K562 (cell line): ENCODE data around the gene GOLGA8A. TPM values are rescaled to one million over a fixed set of nuclear protein-coding genes. Genes with fewer than 3 reads are reported as not detected.

ENCODE experiments used
- ATAC-seq: fragments of 200-7000 bp; cut with Tn5 transposase; 3 replicates; pipeline ENCODE4 v1.9.1; 2020; ENCODE audit warnings: moderate library complexity
- BruUV-seq: library from RNA; stranded (reverse); fragments of 400-500 nt; replicated peaks from 2 replicates; lab custom pipeline; 2021; lab: Mats Ljungman, UMichigan
- CTCF ChIA-PET: fragments of 300-600 bp; formaldehyde crosslinking; extraction: SDS; loops from one replicate; lab custom pipeline; 2021; ENCODE audit warnings: low intra/inter-chr PET ratio; lab: Yijun Ruan, JAX
- POLR2A ChIA-PET: fragments of 300-600, 350-650 bp; sonication (Branson Sonifier 250); formaldehyde crosslinking; extraction: SDS; loops from one replicate; lab custom pipeline; 2021; ENCODE audit warnings: antibody characterized with exemption, inconsistent platforms; lab: Yijun Ruan, JAX
- DNase-seq, 4 experiments: peaks; one replicate each; pipeline versions ENCODE4 v3.0.0 to v3.0.0-alpha.2; 2011 to 2018; ENCODE audit warnings: low spot score in 3 of 4, mixed read lengths in 3 of 4; ENCODE audit errors: extremely low read depth in 1 of 4
- FAIRE-seq: peaks from 2 replicates; lab custom pipeline; 2011; peaks lifted over from hg19 to GRCh38; lab: Jason Lieb, UNC
- H2AFZ ChIP-seq: 2 replicates; pipeline ENCODE4 v1.6.0; 2011; ENCODE audit warnings: low read depth, low read length, control low read depth, inconsistent platforms
- H3K27ac ChIP-seq: fragments of 200-600 bp; 3 replicates; pipeline ENCODE4 v1.8.0; 2011; ENCODE audit warnings: low read depth, mild to moderate bottlenecking, control low read depth, inconsistent platforms, low read length, moderate library complexity, mixed read lengths; ENCODE audit errors: extremely low read depth
- H3K27me3 ChIP-seq, 2 experiments: fragments of 300-600 bp in 1 of 2; 2 replicates in 1 of 2; 3 replicates in 1 of 2; pipeline versions ENCODE4 v1.6.0 to v1.8.0; 2011; ENCODE audit warnings: inconsistent platforms in 2 of 2, low read length in 2 of 2, mild to moderate bottlenecking in 1 of 2, mixed read lengths in 1 of 2, moderate library complexity in 1 of 2; ENCODE audit not compliant: control insufficient read depth in 2 of 2, insufficient read depth in 2 of 2
- H3K36me3 ChIP-seq: fragments of 300-600 bp; 3 replicates; pipeline ENCODE4 v1.8.0; 2011; ENCODE audit warnings: mild to moderate bottlenecking, low read length, inconsistent platforms; ENCODE audit not compliant: control insufficient read depth, insufficient read depth
- H3K4me1 ChIP-seq, 2 experiments: fragments of 200-600 bp in 1 of 2; replicated peaks in 1 of 2; 2 replicates in 1 of 2; 3 replicates in 1 of 2; pipeline versions ENCODE4 v1.5.1 to v1.8.0; 2011; ENCODE audit warnings: inconsistent platforms in 2 of 2, low read length in 2 of 2, mild to moderate bottlenecking in 1 of 2, mixed read lengths in 1 of 2, moderate library complexity in 1 of 2; ENCODE audit not compliant: control insufficient read depth in 2 of 2, insufficient read depth in 2 of 2
- H3K4me2 ChIP-seq: 2 replicates; pipeline ENCODE4 v1.6.1; 2011; ENCODE audit warnings: low read length, control low read depth, inconsistent platforms, mixed read lengths; ENCODE audit not compliant: insufficient read depth
- H3K4me3 ChIP-seq: fragments of 200-600 bp; sonication (generic), shearing (Covaris generic); 2 replicates; pipeline ENCODE4 v1.5.1; 2016; ENCODE audit warnings: control low read depth, inconsistent platforms
- H3K79me2 ChIP-seq: fragments of 200-600 bp; 3 replicates; pipeline ENCODE4 v1.8.0; 2011; ENCODE audit warnings: low read length, inconsistent platforms; ENCODE audit not compliant: control insufficient read depth, insufficient read depth
- H3K9ac ChIP-seq, 2 experiments: 2 replicates each; pipeline versions ENCODE4 v1.6.0 to v1.6.1; 2011; ENCODE audit warnings: low read depth in 2 of 2, low read length in 2 of 2, control low read depth in 1 of 2, inconsistent platforms in 1 of 2, mild to moderate bottlenecking in 1 of 2, mixed read lengths in 1 of 2; ENCODE audit not compliant: insufficient read depth in 1 of 2
- H3K9me1 ChIP-seq: one replicate; pipeline ENCODE4 v1.6.0; 2011; ENCODE audit warnings: inconsistent platforms, mild to moderate bottlenecking, low read length, moderate library complexity; ENCODE audit not compliant: control insufficient read depth, insufficient read depth
- H3K9me3 ChIP-seq: replicated peaks from 2 replicates; pipeline ENCODE4 v1.5.1; 2011; ENCODE audit warnings: low read depth, low read length, inconsistent platforms; ENCODE audit not compliant: control insufficient read depth, insufficient read depth
- H4K20me1 ChIP-seq: replicated peaks from 2 replicates; pipeline ENCODE4 v1.6.1; 2011; ENCODE audit warnings: low read length, inconsistent platforms, mixed read lengths; ENCODE audit not compliant: control insufficient read depth, insufficient read depth
- CREM ChIP-seq: IDR thresholded peaks from 2 replicates; pipeline ENCODE4 v1.6.1; 2014; ENCODE audit warnings: antibody characterized with exemption, low read depth
- E2F6 ChIP-seq, 2 experiments: IDR thresholded peaks; 2 replicates each; pipeline ENCODE4 v1.6.1; 2011; ENCODE audit warnings: borderline replicate concordance in 1 of 2, control low read depth in 1 of 2, low read depth in 1 of 2, low read length in 1 of 2, mild to moderate bottlenecking in 1 of 2, mixed read lengths in 1 of 2, moderate library complexity in 1 of 2; ENCODE audit not compliant: insufficient read depth in 1 of 2, insufficient read length in 1 of 2, poor library complexity in 1 of 2, severe bottlenecking in 1 of 2; ENCODE audit errors: extremely low read depth in 1 of 2
- FOXK2 ChIP-seq, 2 experiments: fragments of 450-650 bp; IDR thresholded peaks in 1 of 2; conservative IDR thresholded peaks in 1 of 2; 2 replicates each; pipeline ENCODE4 v1.6.1; 2016; ENCODE audit warnings: low read depth in 2 of 2, mild to moderate bottlenecking in 1 of 2
- GATAD2B ChIP-seq: fragments of 450-650 bp; IDR thresholded peaks from 2 replicates; pipeline ENCODE4 v1.6.1; 2017; ENCODE audit warnings: mild to moderate bottlenecking, borderline replicate concordance
- HMG20B ChIP-seq: fragments of 250-450 bp; sonication (Bioruptor Pico); IDR thresholded peaks from 2 replicates; pipeline ENCODE4 v1.5.0; 2021; ENCODE audit warnings: mild to moderate bottlenecking
- MYC ChIP-seq, 2 experiments: fragments of 250-450 bp in 1 of 2; sonication (Bioruptor Pico) in 1 of 2; IDR thresholded peaks; 2 replicates each; pipeline versions ENCODE4 v1.5.1 to v1.6.1; 2012 to 2021; ENCODE audit warnings: low read depth in 2 of 2, borderline replicate concordance in 1 of 2, improper control_type of control experiment in 1 of 2, low read length in 1 of 2, mild to moderate bottlenecking in 1 of 2, moderate library complexity in 1 of 2
- NR1H2 ChIP-seq: sonication (generic); formaldehyde crosslinking; IDR thresholded peaks from 2 replicates; pipeline ENCODE4 v1.4.0; 2020; ENCODE audit warnings: mild to moderate bottlenecking, missing genetic modification reagents
- NUFIP1 ChIP-seq: fragments of 450-650 bp; IDR thresholded peaks from 2 replicates; pipeline ENCODE4 v1.6.1; 2018; ENCODE audit not compliant: partially characterized antibody
- RBM15 ChIP-seq: fragments of 200-400 bp; formaldehyde crosslinking; IDR thresholded peaks from 2 replicates; pipeline ENCODE4 v1.6.1; 2018; ENCODE audit warnings: mild to moderate bottlenecking, low read length, moderate library complexity; ENCODE audit not compliant: insufficient read depth
- RBM39 ChIP-seq: fragments of 200-400 bp; formaldehyde crosslinking; optimal IDR thresholded peaks from 2 replicates; pipeline ENCODE3; 2018; ENCODE audit warnings: low read depth, low read length
- RNF2 ChIP-seq: sonication (generic); IDR thresholded peaks from 2 replicates; pipeline ENCODE4 v1.6.1; 2016
- SIN3B ChIP-seq: fragments of 450-650 bp; IDR thresholded peaks from 2 replicates; pipeline ENCODE4 v1.6.1; 2017; ENCODE audit warnings: low read depth, mild to moderate bottlenecking, moderate library complexity
- TARDBP ChIP-seq: fragments of 450-650 bp; IDR thresholded peaks from 2 replicates; pipeline ENCODE4 v1.6.1; 2016
- TBP ChIP-seq: optimal IDR thresholded peaks from 2 replicates; pipeline ENCODE3; 2011; ENCODE audit warnings: low read depth, low read length, improper control_type of control experiment
- ZNF263 ChIP-seq: sonication (generic); formaldehyde crosslinking; IDR thresholded peaks from 2 replicates; pipeline ENCODE4 v1.8.0; 2022; ENCODE audit warnings: mild to moderate bottlenecking, missing genetic modification reagents, borderline replicate concordance
- ZNF282 ChIP-seq: sonication (generic); formaldehyde crosslinking; IDR thresholded peaks from 2 replicates; pipeline ENCODE4 v1.8.1; 2023; ENCODE audit warnings: missing genetic modification reagents
- ZNF561 ChIP-seq: fragments of 450-650 bp; formaldehyde crosslinking; conservative IDR thresholded peaks from 2 replicates; pipeline ENCODE4 v1.4.0; 2020; ENCODE audit warnings: mild to moderate bottlenecking, moderate library complexity
- ZNF586 ChIP-seq: fragments of 450-650 bp; formaldehyde crosslinking; conservative IDR thresholded peaks from 2 replicates; pipeline ENCODE4 v1.4.0; 2020; ENCODE audit warnings: mild to moderate bottlenecking, moderate library complexity
- WGBS: fragments of 100-300 bp; shearing (Covaris generic); methylation state at CpG from one replicate; pipeline ENCODE4 v1.1.6; 2016; ENCODE audit warnings: low coverage, mixed read lengths; ENCODE audit not compliant: insufficient coverage; ENCODE audit errors: missing lambda C conversion rate; 5-methylcytosine and 5-hydroxymethylcytosine counted together
- in situ Hi-C: fragments of 300-500 bp; cut with MboI; formaldehyde crosslinking; loops from 4 replicates; pipeline ENCODE4 v1.15.0; 2018; ENCODE audit warnings: inconsistent platforms, mixed read lengths
- intact Hi-C: fragments of 100-400 bp; cut with micrococcal nuclease; formaldehyde crosslinking; loops from 2 replicates; pipeline ENCODE4 v1.14.2; 2022
- polyA plus RNA-seq, 8 experiments: library from polyadenylated mRNA; depleted of rRNA in 4 of 8; stranded (reverse) in 5 of 8; unstranded in 3 of 8; fragments of >200 nt; fragmentation: Nextera tagmentation in 2 of 8; fragmentation: Illumina TruSeq in 1 of 8; extraction: Ambion mirVana in 2 of 8; extraction: Trizol in 1 of 8; gene quantifications; 2 replicates each; pipeline versions ENCODE4 v1.2.1 to v1.2.3, GENCODE V29; 2011 to 2014; ENCODE audit warnings: inconsistent platforms in 1 of 8, missing spikeins in 1 of 8
- total RNA-seq, 7 experiments: library from RNA; depleted of rRNA in 6 of 7; stranded (reverse); fragments of >200 nt in 6 of 7; fragmentation: Illumina TruSeq in 2 of 7; extraction: Trizol in 2 of 7; gene quantifications; 2 replicates each; pipeline versions ENCODE4 v1.2.1 to v1.2.3, GENCODE V29; 2011 to 2021; ENCODE audit warnings: low replicate concordance in 1 of 7
- TF ChIP-seq, protein P1 (sequence below): fragments of 450-650 bp; formaldehyde crosslinking; IDR thresholded peaks from 2 replicates; pipeline ENCODE4 v1.4.0; 2022; ENCODE audit warnings: mild to moderate bottlenecking, moderate library complexity

The GOLGA8A gene
- total and polyA plus RNA-seq, 9 of the 15 experiments (the other 6 are each of a cell fraction or from before 2014, with no cell fraction given) = 11.2 to 191 (median 56.3) TPM

- in situ Hi-C loops = no loop called here
- DNase-seq (peak; percentile 67 to 74 (median 68)), ATAC-seq (peak; percentile 94), FAIRE-seq (no peak)
- Histone ChIP-seq H4K20me1 (peaks cover 8% of the 10 kb centered on the region; the same call in 1 of the 2 replicates), H2AFZ (no peak overlapping the region), H3K4me2 (peak overlapping the region; percentile 68), H3K4me1 (peaks cover 8 to 26% of the 10 kb centered on the region in 2 experiments; a peak in 3 of 5 replicates), H3K36me3 (peaks cover 38% of the 10 kb centered on the region; the same call in 2 of the 3 replicates), H3K9me3 (no peaks in the 10 kb centered on the region), H3K4me3 (peak overlapping the region; percentile 74), H3K79me2 (peaks cover 40% of the 10 kb centered on the region), H3K9me1 (no peaks in the 10 kb centered on the region), H3K27ac (peak overlapping the region; percentile 67; the same call in 2 of the 3 replicates), H3K9ac (peak overlapping the region; percentile 65 to 94; a peak in 3 of 4 replicates), H3K27me3 (no peaks in the 10 kb centered on the region)
- BruUV-seq = no TSS peak
- WGBS = under 1% methylated on average over 31 of the region's 70 CpGs
- ChIA-PET POLR2A (no interaction called here), CTCF (no interaction called here)
- intact Hi-C loops = loop anchor here (10.0 kb wide), 2 partner anchors 148 to 212 kb away; partner anchors contain the start of genes EMC4 and GOLGA8B
- TF ChIP-seq ZNF263 (CRISPR knock-in tag) (0 out of 2 replicates have a peak, but pooled peaks have one; percentile 63), RBM15 (no peak), RBM39 (no peak), ZNF561 (CRISPR knock-in tag) (no peak), RNF2 (peak; percentile 24; the same call in 1 of the 2 replicates), SIN3B (peak; percentile 33; the same call in 1 of the 2 replicates), MYC (IDR thresholded peaks at IDR 0.05; ENCODE audit: low read depth, low read length) (peak; percentile 38; the same call in 1 of the 2 replicates), MYC (CRISPR knock-in tag; IDR thresholded peaks at IDR 0.05; ENCODE audit: borderline replicate concordance, low read depth) (no peak), TBP (no peak), FOXK2 (conservative IDR thresholded peaks at IDR 0.05 in 1 of 2, IDR thresholded peaks at IDR 0.05 in 1 of 2; ENCODE audit: low read depth in 2 of 2) (no peak), NUFIP1 (no peak), ZNF282 (CRISPR knock-in tag) (no peak), E2F6 (IDR thresholded peaks at IDR 0.05; ENCODE audit: borderline replicate concordance in 1 of 2, extremely low read depth in 1 of 2, insufficient read depth in 1 of 2, insufficient read length in 1 of 2, low read depth in 1 of 2, low read length in 1 of 2, poor library complexity in 1 of 2, severe bottlenecking in 1 of 2) (peak in 1 of 2 experiments; percentile 55), CREM (0 out of 2 replicates have a peak, but pooled peaks have one; percentile 8), GATAD2B (0 out of 2 replicates have a peak, but pooled peaks have one; percentile 16), TARDBP (no peak), ZNF586 (CRISPR knock-in tag) (no peak), NR1H2 (CRISPR knock-in tag) (no peak), HMG20B (no peak)
- TF ChIP-seq, protein P1, sequence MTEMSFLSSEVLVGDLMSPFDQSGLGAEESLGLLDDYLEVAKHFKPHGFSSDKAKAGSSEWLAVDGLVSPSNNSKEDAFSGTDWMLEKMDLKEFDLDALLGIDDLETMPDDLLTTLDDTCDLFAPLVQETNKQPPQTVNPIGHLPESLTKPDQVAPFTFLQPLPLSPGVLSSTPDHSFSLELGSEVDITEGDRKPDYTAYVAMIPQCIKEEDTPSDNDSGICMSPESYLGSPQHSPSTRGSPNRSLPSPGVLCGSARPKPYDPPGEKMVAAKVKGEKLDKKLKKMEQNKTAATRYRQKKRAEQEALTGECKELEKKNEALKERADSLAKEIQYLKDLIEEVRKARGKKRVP (CRISPR knock-in tag) = no peak
Measured at GRCh38 chr15:34436956-34437442, 609 bp downstream of the GOLGA8A start.
